Heart right ventricle (tissue), 16 donors: ENCODE measurements around the gene SEMA3G. TPM values are rescaled to one million over a fixed set of nuclear protein-coding genes. Genes with fewer than 3 reads are reported as not detected.

Experiments
- ATAC-seq, 8 donors: fragments of 200-7000 bp; cut with Tn5 transposase; one replicate each; pipeline ENCODE4 v1.9.1; 2020; ENCODE audit warnings: mild to moderate bottlenecking in 8 of 8, moderate library complexity in 8 of 8, moderate number of reproducible peaks in 1 of 8
- DNase-seq, 2 donors: peaks; one replicate each; pipeline ENCODE4 v3.0.0-alpha.2; 2020
- H3K27ac ChIP-seq, 10 donors: fragments of 200-600 bp; sonication (generic) in 2 of 10; one replicate each; pipeline versions ENCODE4 v1.5.0 to v1.8.0; 2020 to 2022; ENCODE audit warnings: mild to moderate bottlenecking in 3 of 10
- H3K27me3 ChIP-seq, 7 donors: fragments of 200-600 bp; one replicate each; pipeline ENCODE4 v1.8.0; 2021 to 2022; ENCODE audit warnings: mild to moderate bottlenecking in 2 of 7
- H3K36me3 ChIP-seq, 9 donors: fragments of 200-600 bp; sonication (generic) in 1 of 9; one replicate each; pipeline versions ENCODE4 v1.5.0 to v1.8.0; 2020 to 2022; ENCODE audit warnings: mild to moderate bottlenecking in 2 of 9
- H3K4me1 ChIP-seq, 9 donors: fragments of 200-600 bp; sonication (generic) in 1 of 9; one replicate each; pipeline versions ENCODE4 v1.5.0 to v1.8.0; 2020 to 2022; ENCODE audit warnings: mild to moderate bottlenecking in 4 of 9
- H3K4me3 ChIP-seq, 10 donors: fragments of 200-600 bp; sonication (generic) in 2 of 10; one replicate each; pipeline versions ENCODE4 v1.5.0 to v1.8.0; 2020 to 2022; ENCODE audit warnings: mild to moderate bottlenecking in 7 of 10, moderate library complexity in 2 of 10
- H3K9me3 ChIP-seq, 11 donors: fragments of 200-600 bp in 10 of 11; sonication (generic) in 2 of 11; one replicate each; pipeline versions ENCODE4 v1.5.0 to v1.8.0; 2013 to 2022; ENCODE audit warnings: mild to moderate bottlenecking in 2 of 11, control low read depth in 1 of 11, moderate library complexity in 1 of 11
- WGBS, 2 donors: extraction: QIAGEN DNeasy Blood & Tissue Kit; methylation state at CpG; one replicate each; pipeline ENCODE4 v1.1.7; 2013; ENCODE audit warnings: inconsistent platforms in 1 of 2; 5-methylcytosine and 5-hydroxymethylcytosine counted together
- intact Hi-C, 10 donors: fragments of 100-400 bp; cut with DNase I; formaldehyde crosslinking; loops; one replicate each; pipeline versions ENCODE4 v1.11.1 to v1.14.2; 2022
- polyA plus RNA-seq, 2 donors: library from polyadenylated mRNA; stranded (reverse); fragments of 200-250 nt; gene quantifications; one replicate each; pipeline ENCODE4 v1.2.3, GENCODE V29; 2013
- total RNA-seq, 10 donors: library from RNA; stranded (reverse); fragmentation: NEBNext Ultra II Directional in 3 of 10; extraction: Animal tissue kit (Norgen Biotek cat#: 25700) in 3 of 10; gene quantifications; one replicate each; pipeline versions ENCODE4 v1.2.1 to v1.2.4, GENCODE V29; 2021 to 2023
- TF ChIP-seq, protein P1 (sequence below), 9 donors: fragments of 200-600 bp; sonication (generic) in 2 of 9; IDR thresholded peaks; one replicate each; pipeline versions ENCODE4 v1.5.0 to v1.8.0; 2021 to 2022; ENCODE audit warnings: antibody characterized with exemption in 9 of 9, mild to moderate bottlenecking in 5 of 9, moderate library complexity in 1 of 9
- donor health status: Arrhythmogenic right ventricular cardiomyopathy.
- donor health status: ischemic (EF 13 %, LVEDD 7.1; RV severe dilation, severe dysfunction).
- donor health status: healthy with polysubstance abuse.
- donor health status: DM: no; HTN: yes; CAD: no.
- donor health status: DM: no; HTN: no; CAD: no.
- donor health status: ischemic (EF 25% LVEDD 6.9; RV normal size, moderate dysfunction).
- donor health status: ischemic (EF 25% LVEDD 5.7; RV mildly dilated, moderate dysfunction).
- donor health status: healthy.
- donor health status: DM: yes; HTN: yes; CAD: no.
- donor health status: Ischemic cardiomyopathy.
- donor health status: ischemic (EF 35%, LVEDD 5.7; RV mildly dilated, moderate dysfunction).
- donor health status: nonischemic (EF 11% LVEDD 7.7; RV severe dilation, severe dysfunction).
- donor health status: DM: yes; HTN: yes; CAD: no.
- donor health status: PGD.
- donor health status: ischemic (EF 29% LVEDD 5.4; RV normal size, mild dysfunction).
- donor health status: nonischemic (EF 23%, LVEDD 6.1; RV moderate dilation, normal function).

SEMA3G gene
- total and polyA plus RNA-seq, 12 donors: 8.3 to 17.8 (median 15.0) TPM

DNA sequence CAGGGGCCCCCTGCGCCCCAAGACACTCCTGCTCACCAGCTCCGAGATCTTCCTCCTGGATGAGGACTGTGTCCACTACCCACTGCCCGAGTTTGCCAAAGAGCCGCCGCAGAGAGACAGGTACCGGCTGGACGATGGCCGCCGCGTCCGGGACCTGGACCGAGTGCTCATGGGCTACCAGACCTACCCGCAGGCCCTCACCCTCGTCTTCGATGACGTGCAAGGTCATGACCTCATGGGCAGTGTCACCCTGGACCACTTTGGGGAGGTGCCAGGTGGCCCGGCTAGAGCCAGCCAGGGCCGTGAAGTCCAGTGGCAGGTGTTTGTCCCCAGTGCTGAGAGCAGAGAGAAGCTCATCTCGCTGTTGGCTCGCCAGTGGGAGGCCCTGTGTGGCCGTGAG lies 47.2 kb upstream of the SEMA3G start:
- peaks cover 0 to 67% (median 54%) of the 10 kb centered on the region in 9 donors for H3K36me3 ChIP-seq
- WGBS, 2 donors: 93% methylated on average over 21 of the region's 21 CpGs
- no peaks in the 10 kb centered on the region for H3K27me3 ChIP-seq
- no peak for ATAC-seq
- TF ChIP-seq, protein P1, sequence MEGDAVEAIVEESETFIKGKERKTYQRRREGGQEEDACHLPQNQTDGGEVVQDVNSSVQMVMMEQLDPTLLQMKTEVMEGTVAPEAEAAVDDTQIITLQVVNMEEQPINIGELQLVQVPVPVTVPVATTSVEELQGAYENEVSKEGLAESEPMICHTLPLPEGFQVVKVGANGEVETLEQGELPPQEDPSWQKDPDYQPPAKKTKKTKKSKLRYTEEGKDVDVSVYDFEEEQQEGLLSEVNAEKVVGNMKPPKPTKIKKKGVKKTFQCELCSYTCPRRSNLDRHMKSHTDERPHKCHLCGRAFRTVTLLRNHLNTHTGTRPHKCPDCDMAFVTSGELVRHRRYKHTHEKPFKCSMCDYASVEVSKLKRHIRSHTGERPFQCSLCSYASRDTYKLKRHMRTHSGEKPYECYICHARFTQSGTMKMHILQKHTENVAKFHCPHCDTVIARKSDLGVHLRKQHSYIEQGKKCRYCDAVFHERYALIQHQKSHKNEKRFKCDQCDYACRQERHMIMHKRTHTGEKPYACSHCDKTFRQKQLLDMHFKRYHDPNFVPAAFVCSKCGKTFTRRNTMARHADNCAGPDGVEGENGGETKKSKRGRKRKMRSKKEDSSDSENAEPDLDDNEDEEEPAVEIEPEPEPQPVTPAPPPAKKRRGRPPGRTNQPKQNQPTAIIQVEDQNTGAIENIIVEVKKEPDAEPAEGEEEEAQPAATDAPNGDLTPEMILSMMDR (IDR thresholded peaks at IDR 0.05): no peak
- H3K4me3 ChIP-seq: no peak overlapping the region
- intact Hi-C loops: loop anchor here in 3 of 10 donors (5.0 kb wide), 3 partner anchors 35 to 45 kb away; partner anchors contain the start of genes NT5DC2 (in 1 of the 3) and UQCC5 (in 1 of the 3)
- H3K27ac ChIP-seq: peak overlapping the region in 6 of 10 donors; percentile 54 to 90 (median 76)
- peaks cover 6 to 81% (median 69%) of the 10 kb centered on the region in 9 donors for H3K4me1 ChIP-seq
- DNase-seq: no peak
- no peaks in the 10 kb centered on the region for H3K9me3 ChIP-seq

- peak; percentile 31 to 74 (median 58) for ATAC-seq
- TF ChIP-seq, protein P1 (IDR thresholded peaks at IDR 0.05): no peak
- no peak overlapping the region for H3K4me3 ChIP-seq
- 63 to 73% methylated on average over 23 of the region's 23 CpGs for WGBS, 2 donors
- H3K4me1 ChIP-seq: peaks cover 6 to 72% (median 62%) of the 10 kb centered on the region in 9 donors
- intact Hi-C loops: loop anchor here in 3 of 10 donors (5.0 kb wide), 3 partner anchors 36 to 46 kb away; partner anchors contain the start of genes NT5DC2 (in 1 of the 3) and UQCC5 (in 1 of the 3)
- peaks cover 0 to 78% (median 64%) of the 10 kb centered on the region in 9 donors for H3K36me3 ChIP-seq
- H3K9me3 ChIP-seq: no peaks in the 10 kb centered on the region
- H3K27ac ChIP-seq: peak overlapping the region; percentile 35 to 90 (median 72)
- peak; percentile 50 to 56 for DNase-seq
- no peaks in the 10 kb centered on the region for H3K27me3 ChIP-seq
Measured at GRCh38 chr3:52490939-52491526, 46.1 kb upstream of the SEMA3G start.

- peaks cover 8 to 69% (median 59%) of the 10 kb centered on the region in 9 donors for H3K4me1 ChIP-seq
- peaks cover 0 to 85% (median 70%) of the 10 kb centered on the region in 9 donors for H3K36me3 ChIP-seq
- intact Hi-C loops: loop anchor here in 3 of 10 donors (5.0 kb wide), 3 partner anchors 37 to 47 kb away; partner anchors contain the start of genes NT5DC2 (in 1 of the 3) and UQCC5 (in 1 of the 3)
- no peak for DNase-seq
- H3K4me3 ChIP-seq: no peak overlapping the region
- no peaks in the 10 kb centered on the region for H3K9me3 ChIP-seq
- TF ChIP-seq, protein P1 (IDR thresholded peaks at IDR 0.05): no peak
- H3K27me3 ChIP-seq: no peaks in the 10 kb centered on the region
- ATAC-seq: no peak
- WGBS, 2 donors: 68 to 69% methylated on average over 22 of the region's 22 CpGs
- peak overlapping the region in 9 of 10 donors; percentile 54 to 90 (median 73) for H3K27ac ChIP-seq
Measured at GRCh38 chr3:52490035-52490938, 45.4 kb upstream of the SEMA3G start.

DNA sequence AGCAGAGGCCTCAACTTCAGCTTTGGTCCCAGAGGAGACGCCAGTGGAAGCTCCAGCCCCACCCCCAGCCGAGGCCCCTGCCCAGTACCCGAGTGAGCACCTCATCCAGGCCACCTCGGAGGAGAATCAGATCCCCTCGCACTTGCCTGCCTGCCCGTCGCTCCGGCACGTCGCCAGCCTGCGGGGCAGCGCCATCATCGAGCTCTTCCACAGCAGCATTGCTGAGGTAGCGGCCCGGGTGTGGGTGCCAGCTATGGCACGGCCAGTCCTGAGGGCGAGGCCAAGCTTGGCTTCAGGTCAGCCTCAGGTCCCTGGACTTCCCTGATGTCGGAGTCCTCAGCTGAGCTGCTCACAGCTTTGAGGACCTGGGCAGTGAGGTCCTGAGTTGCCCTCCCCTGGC lies 44.5 kb upstream of the SEMA3G start:
- H3K9me3 ChIP-seq: no peaks in the 10 kb centered on the region
- H3K4me1 ChIP-seq: peaks cover 14 to 69% (median 59%) of the 10 kb centered on the region in 9 donors
- WGBS, 2 donors: 85 to 91% methylated on average over 18 of the region's 18 CpGs
- no peak for ATAC-seq
- H3K36me3 ChIP-seq: peaks cover 0 to 91% (median 70%) of the 10 kb centered on the region in 9 donors
- H3K4me3 ChIP-seq: no peak overlapping the region
- TF ChIP-seq, protein P1 (IDR thresholded peaks at IDR 0.05): no peak
- intact Hi-C loops: no loop called here
- no peaks in the 10 kb centered on the region for H3K27me3 ChIP-seq
- DNase-seq: no peak
- peak overlapping the region in 6 of 10 donors; percentile 16 to 90 (median 75) for H3K27ac ChIP-seq
